Measurements from ENCODE around the gene FARSA.

- no peak for TF ChIP-seq POLR2A (IDR thresholded peaks at IDR 0.05)
- no peak for TF ChIP-seq CTCF (IDR thresholded peaks at IDR 0.05)
- no peak for TF ChIP-seq POLR2AphosphoS5 (IDR thresholded peaks at IDR 0.05; ENCODE audit: insufficient read depth in 1 of 2, low read depth in 1 of 2)
Measured at GRCh38 chr19:12872941-12873890, 60.3 kb downstream of the FARSA start.
